Epidermal melanocyte (primary cell): ENCODE data around the gene SMIM43.
"Not testable (repeated sequence)": the region's sequence is repeated elsewhere in the genome, so short reads cannot be mapped to it uniquely, and the experiment has no call there.

Experiments used
- DNase-seq: peaks from one replicate; pipeline ENCODE4 v3.0.0; 2011; ENCODE audit warnings: low spot score; ENCODE audit not compliant: insufficient read length

Gene SMIM43

DNA sequence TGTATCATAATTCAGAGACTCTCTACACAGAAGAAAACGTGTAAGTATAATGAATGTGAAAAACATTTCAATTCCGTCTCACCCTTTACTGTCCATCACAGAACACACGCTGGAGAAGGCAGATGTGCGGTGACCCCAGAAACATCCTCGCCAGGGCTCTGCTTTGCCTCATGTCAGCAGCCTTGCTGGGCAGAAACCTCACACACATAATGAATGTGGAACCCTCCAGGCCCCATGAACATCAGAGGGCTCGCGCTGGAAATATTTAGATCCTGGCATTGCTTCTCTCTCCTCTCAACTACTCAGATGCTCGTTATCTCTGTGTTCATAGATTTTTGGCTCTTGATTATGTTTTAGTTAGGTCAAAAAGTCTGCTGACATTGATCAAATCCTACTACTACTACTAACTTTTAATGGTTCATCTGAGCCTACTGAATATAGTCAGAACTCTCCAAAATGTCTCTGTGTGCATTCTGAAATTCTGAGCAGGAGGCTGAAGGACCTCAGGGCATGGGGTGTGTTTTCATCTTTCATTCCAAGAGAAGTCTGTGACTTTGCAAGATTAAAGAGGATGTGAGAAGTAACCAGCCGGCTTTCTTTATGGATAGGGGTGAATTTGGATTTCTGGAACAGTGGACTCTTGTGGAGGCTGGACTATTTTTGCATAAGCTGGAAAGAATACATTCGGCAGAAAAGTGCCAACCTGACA lies 27.0 kb downstream of the SMIM43 start:
- DNase-seq, result no peak

DNA sequence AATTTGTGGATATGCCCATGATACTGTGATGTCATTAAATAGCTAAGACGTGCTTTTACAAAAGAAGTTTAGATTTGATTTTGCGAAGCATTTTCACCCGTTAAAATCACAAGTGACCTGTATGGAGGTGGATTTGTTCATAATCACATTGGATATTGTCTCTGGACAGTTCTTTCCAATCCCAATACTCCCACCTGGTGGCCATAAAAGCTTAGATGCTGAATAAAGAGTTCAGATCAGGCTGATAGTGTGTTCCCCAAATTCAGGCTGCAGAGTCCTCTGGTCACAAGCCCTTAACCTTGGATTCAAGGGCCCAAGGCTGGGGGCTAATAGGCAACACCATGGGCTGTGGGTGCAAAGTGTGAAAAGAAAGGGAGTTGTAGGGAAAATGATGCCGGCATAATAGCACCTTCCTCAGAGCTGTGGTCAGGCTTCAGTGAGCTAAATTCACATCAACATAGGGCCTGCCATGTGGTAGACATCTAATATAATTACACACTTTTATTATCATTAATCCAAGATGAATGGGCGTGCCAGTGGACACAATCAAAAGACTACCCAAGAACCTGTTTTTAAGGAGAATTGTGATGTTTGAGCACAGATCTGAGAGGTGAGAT lies 28.1 kb downstream of the SMIM43 start:
- no peak for DNase-seq

DNA sequence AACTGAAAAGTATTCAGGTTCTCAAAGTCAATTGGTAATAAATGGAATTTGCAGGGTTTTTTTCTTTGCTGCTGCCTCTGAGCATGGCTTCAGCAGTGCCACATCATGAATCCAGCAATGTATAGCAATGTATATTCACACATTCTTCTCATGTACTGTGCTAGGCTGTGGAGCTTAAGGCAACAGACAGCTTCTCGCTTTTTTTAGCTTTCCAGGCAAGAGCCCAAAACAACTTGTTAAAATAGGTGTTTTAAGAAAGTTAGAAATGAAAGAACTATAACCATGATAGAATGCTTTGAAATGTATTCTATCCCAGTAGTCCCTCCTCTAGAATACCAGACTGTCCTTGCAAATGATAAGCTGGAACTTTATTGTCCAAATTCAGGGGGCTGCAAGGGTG lies 30.4 kb downstream of the SMIM43 start:
- DNase-seq, result no peak

DNA sequence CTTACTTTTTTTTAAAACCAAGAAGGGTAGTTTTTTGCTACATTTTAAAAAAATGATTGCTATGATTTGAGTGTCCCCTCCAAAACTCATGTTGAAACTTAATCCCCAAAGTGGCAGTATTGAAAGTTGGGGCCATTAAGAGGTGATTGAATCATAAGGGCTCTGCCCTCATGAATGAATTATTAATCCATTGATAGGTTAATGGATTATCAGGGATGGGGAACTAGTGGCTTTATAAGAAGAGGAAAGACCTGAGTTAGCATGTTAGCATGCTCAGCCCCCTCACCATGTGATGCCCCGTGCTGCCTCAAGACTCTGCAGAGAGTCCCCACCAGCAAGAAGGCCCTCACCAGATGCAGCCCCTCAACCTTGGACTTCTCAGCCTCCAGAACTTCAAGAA lies 31.0 kb downstream of the SMIM43 start:
- DNase-seq, result no peak

DNA sequence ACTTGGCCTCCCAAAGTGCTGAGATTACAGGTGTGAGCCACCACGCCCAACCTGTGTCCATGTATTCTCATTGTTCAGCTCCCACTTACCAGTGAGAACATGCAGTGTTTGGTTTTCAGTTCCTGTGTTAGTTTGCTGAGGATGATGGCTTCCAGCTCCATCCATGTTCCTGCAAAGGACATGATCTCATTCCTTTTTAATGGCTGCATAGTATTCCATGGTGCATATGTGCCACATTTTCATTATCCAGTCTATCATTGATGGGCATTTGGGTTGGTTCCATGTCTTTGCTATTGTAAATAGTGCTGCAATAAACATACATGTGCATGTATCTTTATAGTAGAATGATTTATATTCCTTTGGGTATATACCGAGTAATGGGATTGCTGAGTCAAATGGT lies 35.2 kb downstream of the SMIM43 start:
- DNase-seq, result not testable (repeated sequence)

DNA sequence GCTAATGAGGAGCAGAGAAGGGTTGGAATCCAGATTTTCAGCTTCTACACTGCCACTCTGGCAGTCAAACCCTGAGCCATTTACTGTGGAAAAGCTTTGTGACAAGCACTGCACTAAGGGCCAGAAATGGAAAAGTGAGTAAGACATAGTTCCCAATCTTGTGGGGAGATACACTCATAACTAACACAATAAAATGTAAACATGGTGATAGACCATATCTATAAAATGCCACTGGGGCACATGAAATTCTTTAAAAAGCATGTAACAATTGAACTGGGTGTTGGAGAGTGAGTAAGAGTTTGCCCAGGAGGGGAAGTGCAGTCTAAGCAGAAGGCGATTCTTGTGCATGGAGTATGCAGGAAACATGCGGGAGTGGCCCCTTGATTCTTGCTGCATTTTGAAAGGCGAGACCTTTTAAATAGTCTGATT lies 36.2 kb downstream of the SMIM43 start:
- DNase-seq, result no peak

DNA sequence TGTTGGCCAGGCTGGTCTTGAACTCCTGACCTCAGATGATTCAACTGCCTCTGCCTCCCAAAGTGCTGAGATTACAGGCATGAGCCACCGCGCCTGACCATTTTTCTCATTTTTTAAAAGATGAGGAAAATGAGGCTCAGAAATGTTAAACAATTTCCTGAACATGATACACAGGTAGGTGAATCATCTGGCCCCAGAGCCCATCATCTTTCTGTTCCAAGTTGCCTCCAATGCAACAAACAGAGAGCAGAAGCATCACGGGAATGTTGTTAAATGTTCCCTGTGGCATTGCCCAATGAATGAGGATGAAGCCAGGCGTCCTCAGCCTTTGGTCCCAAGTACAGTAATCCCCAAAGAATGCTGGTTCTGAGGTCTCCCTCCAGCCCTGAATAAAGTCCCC lies 36.9 kb downstream of the SMIM43 start:
- no peak for DNase-seq

DNA sequence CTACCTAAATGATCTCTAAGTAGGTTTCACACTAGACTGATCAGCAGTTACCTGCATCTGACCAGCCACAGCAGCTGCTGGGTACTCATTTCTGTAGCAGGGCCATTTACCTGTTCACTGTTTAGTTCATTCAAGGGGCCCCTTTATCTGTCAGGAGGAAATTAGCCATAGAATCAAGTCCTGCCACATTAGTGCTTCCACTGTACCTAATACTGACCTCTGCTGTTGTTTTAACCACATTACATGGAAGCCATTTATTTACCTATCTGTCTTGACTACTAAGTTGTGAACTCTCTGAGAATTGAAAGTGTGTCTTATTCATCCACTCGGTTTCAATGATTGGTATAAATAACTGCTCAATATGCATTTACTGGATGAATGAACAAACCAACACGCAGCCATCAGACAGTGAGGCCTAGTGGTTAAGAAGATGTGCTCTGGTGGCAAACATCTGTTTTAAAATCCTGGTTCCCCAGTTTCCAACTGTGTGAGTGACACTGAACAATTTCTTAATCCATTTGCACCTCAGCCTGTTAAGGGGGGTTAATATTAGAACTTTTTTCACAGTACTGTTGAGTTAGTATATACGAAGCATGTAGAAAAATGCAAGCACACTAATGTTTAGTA lies 38.2 kb downstream of the SMIM43 start:
- no peak for DNase-seq

DNA sequence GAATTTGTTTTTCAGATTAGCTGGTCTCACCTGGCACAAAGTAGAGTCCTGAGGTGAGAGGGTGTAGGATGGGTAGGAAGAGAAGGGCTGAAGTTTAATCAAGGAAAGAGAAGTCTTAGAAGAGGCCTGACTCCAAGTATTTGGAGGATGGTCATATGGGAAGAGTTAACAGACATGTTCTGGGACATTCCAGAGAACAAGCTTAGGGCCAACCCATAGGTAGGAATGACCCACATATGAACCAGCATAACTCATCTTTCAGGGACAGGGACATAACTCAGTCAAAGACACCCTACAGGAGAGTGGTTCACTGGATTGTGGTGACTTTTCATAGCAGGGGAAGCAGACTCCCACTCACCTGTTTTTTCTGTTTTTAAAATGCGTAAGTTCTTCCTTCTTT lies 40.3 kb downstream of the SMIM43 start:
- DNase-seq, result no peak

DNA sequence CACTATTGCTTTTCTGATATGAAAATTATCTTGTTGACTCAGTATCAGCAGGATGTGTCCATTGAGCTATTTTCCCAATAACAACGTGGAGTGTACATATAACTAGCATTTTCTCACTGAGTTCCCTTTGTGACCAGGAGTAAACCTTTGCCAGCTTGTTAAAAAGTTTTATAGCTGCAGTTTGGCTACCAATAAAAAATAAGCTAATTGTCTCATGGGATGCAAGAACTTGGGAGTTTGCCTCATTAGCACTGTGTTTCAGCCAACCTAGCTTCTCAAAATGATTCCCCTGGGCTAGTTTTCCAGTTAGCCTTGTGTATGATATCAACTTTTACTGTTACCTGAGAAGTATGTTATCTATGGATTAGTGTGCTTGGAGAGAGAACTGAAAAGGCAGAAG lies 43.3 kb downstream of the SMIM43 start:
- DNase-seq, result no peak

DNA sequence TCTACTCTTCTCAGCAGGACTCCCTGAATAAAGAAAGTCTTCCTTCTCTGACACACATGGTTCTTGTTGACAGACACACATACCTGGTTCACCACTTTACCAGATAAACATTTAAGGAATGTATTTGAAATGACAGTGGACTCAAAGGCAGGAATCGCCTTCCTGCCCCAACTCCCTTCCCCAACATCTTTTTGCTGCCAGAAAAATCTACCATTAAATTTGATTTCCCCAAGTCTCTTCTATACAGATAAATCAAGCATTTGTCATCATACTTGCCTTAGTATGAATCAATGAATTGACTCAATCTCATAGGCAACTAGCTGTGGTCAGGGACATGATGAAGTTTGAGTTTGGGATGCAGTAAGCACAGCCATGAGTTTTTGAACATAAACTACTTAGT lies 44.9 kb downstream of the SMIM43 start:
- DNase-seq, result no peak

DNA sequence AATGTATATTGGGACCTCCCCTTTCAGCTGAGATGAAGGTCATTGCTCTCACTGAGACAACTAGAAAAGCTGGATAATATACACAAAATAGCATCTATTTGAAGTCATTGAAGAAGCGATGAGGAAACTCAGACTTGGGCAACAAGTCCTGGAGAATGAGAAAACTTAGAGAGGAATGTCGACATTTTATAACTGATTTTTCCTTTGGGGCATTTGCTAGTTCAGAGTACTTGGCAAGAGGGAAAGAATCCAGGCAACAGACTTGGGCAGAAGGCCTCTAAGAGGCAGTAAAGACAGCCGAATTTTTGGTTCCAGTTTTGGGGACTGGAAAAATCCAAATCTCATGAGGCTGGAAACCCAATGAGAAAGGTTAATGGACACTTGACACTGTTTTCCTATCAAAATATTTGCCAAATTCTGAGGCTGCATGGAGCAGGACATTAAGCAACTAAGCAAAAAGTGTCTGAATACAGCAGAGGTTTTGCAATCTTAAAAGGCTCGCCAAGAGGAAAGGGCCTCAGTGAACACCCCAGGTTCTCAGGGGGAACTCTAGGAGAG lies 47.2 kb downstream of the SMIM43 start:
- DNase-seq, result no peak

DNA sequence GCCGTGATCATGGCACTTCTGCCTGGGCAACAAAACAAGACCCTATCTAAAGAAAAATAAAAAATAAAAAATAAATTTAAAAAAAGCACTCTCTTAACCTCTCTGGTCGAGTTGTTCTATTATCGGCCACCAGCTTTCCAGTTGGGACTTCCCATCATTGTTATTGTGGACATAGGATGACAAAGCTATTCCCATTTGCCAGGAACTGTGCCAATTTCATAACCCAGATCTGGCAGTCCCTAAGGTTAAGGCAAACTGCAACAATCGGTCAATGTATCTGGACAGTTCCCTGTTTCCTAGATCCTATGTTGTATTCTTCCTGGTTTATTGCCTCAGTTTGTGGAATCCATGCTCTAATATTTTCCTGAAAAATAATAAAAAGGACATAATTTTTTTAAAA lies 50.4 kb downstream of the SMIM43 start:
- DNase-seq, result no peak

DNA sequence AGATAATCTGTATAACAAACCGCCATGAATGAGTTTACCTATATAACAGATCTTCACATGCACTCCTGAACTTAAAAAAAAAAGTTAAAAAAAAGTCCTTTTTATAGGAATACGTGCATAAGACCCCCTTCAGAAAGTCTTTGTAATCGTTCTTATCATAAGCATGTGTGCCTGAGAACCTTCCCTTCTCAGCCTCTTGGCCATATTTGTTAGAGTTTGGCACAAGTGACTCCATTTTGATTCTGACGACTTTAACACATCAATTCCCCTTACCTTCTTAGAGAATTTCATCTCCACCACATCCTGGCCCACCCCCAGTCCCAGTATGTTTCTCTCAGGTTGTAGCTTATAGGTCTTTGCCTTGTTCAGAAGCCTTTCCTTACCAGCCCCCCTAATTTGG lies 52.2 kb downstream of the SMIM43 start:
- DNase-seq, result no peak

DNA sequence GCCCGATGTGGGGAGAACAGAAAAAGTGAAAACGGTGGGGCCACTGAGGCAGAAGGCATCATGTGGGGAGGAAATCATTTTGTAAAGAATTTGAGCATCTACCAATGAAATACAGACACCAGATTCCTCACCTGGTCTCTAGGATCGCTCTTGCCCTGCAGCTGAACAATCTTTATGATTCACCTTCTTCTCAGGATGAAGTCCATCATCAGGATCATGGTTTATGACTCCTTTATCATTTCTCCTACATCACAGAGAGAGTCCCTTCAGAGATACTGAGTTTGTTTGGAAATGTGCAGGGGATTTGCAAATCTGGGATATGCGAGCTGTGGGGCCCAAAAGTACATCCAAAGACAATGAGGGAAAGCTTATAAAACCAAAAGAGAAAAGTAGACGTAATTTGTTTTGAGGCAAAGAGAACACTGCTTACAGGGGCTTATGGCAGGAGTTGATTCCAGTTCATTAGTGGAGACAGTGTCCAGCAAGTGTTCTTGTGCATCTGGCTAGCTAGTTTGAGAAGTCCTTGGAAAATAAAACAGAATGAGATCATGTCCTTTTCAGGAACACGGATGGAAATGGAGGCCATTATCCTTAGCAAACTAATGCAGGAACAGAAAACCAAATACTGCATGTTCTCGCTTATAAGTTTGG lies 52.8 kb downstream of the SMIM43 start:
- DNase-seq, result no peak

DNA sequence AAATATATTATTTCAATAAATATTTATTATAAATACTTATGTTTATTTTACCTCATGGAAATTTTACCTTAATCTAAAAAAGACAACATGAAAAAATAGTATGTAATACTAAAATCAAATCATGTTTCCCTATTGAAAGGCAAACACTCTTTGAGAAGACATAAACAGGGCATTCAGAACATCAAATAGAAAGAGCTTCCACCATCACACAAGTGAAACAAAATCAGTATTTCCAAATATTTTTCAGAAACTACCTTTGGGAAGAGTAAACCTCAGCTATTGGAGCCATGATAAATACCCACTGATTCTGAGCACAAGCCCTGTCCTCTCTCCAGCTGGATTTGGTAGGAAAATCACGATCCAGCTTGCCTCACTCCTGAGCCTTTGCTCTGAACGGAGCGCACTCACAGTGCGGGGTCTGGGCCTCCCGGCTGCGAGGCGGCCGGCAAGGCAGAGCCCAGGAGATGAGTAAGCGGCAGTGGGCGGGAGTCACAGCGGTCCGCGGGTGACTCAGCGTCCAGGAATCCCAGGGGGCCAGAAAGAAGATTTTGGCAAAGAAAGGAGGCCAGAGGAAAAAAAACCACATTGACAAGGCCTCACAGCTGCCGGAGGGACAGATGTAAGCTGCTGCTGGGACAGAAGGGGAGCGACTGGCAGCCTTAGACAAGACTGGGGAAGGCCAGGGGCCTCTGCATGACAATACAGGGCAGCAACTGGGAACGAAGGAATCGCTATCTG lies 53.5 kb downstream of the SMIM43 start:
- peak; percentile 36 for DNase-seq

DNA sequence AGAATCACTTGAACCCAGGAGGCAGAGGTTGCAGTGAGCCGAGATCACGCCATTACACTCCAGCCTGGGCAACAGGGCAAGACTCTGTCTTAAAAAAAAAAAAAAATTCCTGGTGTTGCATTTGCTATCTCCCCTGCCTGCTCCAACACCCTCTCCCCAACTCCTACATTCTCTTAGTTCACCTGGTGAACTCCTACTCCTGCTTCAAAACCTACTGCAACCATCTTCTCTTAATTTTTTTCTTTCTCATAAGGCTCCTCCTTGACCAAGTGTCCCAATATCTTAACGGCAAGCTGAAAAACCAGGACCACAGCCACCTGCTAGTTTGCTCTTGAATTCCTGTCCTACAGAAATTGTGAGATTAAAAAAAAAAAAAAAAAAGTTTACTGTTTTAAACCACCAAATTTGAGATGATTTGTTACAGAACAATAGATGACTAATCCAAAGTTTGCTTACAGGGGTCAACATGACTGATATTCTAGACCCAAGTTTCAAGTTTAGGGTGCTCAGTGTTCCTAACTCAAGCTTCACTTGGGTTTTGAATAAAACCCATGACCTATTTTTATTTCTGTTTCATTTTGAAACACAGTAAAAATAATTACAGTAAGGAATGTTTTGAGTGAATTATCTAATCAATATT lies 55.1 kb downstream of the SMIM43 start:
- DNase-seq, result no peak
